Measurements from ENCODE around the gene KIF2A. TPM values are rescaled to one million over a fixed set of nuclear protein-coding genes. Genes with fewer than 3 reads are reported as not detected.

The KIF2A gene
- total RNA-seq, 3 donors from 2014 or later, result 50.8 to 57.4 (median 51.7) TPM

- TF ChIP-seq POLR2A (IDR thresholded peaks at IDR 0.05) (no peak), CTCF (IDR thresholded peaks at IDR 0.05) (no peak), POLR2AphosphoS5 (IDR thresholded peaks at IDR 0.05) (no peak)
- Histone ChIP-seq H3K9me3 (no peaks in the 10 kb centered on the region), H3K36me3 (no peaks in the 10 kb centered on the region), H3K4me3 (no peak overlapping the region), H3K27ac (no peak overlapping the region), H3K4me1 (no peaks in the 10 kb centered on the region), H3K27me3 (no peaks in the 10 kb centered on the region)
- DNase-seq (ENCODE audit: low spot score in 2 of 2), result no peak
- intact Hi-C loops (cut with DNase I; ENCODE audit: low total_unique reads), result no loop called here
Observed at GRCh38 chr5:62333250-62333794, 27.3 kb downstream of the KIF2A start.

- Histone ChIP-seq H3K27me3 (no peaks in the 10 kb centered on the region), H3K9me3 (no peaks in the 10 kb centered on the region), H3K27ac (no peak overlapping the region), H3K4me3 (no peak overlapping the region), H3K36me3 (no peaks in the 10 kb centered on the region), H3K4me1 (no peaks in the 10 kb centered on the region)
- DNase-seq (ENCODE audit: low spot score in 2 of 2), result no peak
- intact Hi-C loops (cut with DNase I; ENCODE audit: low total_unique reads), result no loop called here
- no peak for TF ChIP-seq POLR2A (IDR thresholded peaks at IDR 0.05)
- TF ChIP-seq POLR2AphosphoS5 (IDR thresholded peaks at IDR 0.05), result no peak
- no peak for TF ChIP-seq CTCF (IDR thresholded peaks at IDR 0.05)
Observed at GRCh38 chr5:62334082-62334481, 28.1 kb downstream of the KIF2A start.

- H3K27me3 ChIP-seq, result no peaks in the 10 kb centered on the region
- TF ChIP-seq POLR2AphosphoS5 (IDR thresholded peaks at IDR 0.05) (no peak), POLR2A (IDR thresholded peaks at IDR 0.05) (no peak), CTCF (IDR thresholded peaks at IDR 0.05) (no peak)
- DNase-seq (ENCODE audit: low spot score in 2 of 2), result no peak
- intact Hi-C loops (cut with DNase I; ENCODE audit: low total_unique reads), result no loop called here
- no peak overlapping the region for H3K27ac ChIP-seq
- H3K4me1 ChIP-seq, result no peaks in the 10 kb centered on the region
- no peaks in the 10 kb centered on the region for H3K36me3 ChIP-seq
- no peaks in the 10 kb centered on the region for H3K9me3 ChIP-seq
- no peak overlapping the region for H3K4me3 ChIP-seq
Observed at GRCh38 chr5:62340392-62340791, 34.4 kb downstream of the KIF2A start.

- no peak for TF ChIP-seq POLR2A (IDR thresholded peaks at IDR 0.05)
- TF ChIP-seq POLR2AphosphoS5 (IDR thresholded peaks at IDR 0.05), result no peak
- no peak for TF ChIP-seq CTCF (IDR thresholded peaks at IDR 0.05)
- no peaks in the 10 kb centered on the region for H3K9me3 ChIP-seq
- H3K27ac ChIP-seq, result no peak overlapping the region
- intact Hi-C loops (cut with DNase I; ENCODE audit: low total_unique reads), result no loop called here
- no peak overlapping the region for H3K4me3 ChIP-seq
- no peaks in the 10 kb centered on the region for H3K36me3 ChIP-seq
- DNase-seq (ENCODE audit: low spot score in 2 of 2), result no peak
- no peaks in the 10 kb centered on the region for H3K27me3 ChIP-seq
- no peaks in the 10 kb centered on the region for H3K4me1 ChIP-seq
Observed at GRCh38 chr5:62340979-62341378, 35.0 kb downstream of the KIF2A start.

- TF ChIP-seq CTCF (IDR thresholded peaks at IDR 0.05), result no peak
- no peak for TF ChIP-seq POLR2A (IDR thresholded peaks at IDR 0.05)
- no peak for TF ChIP-seq POLR2AphosphoS5 (IDR thresholded peaks at IDR 0.05)
- intact Hi-C loops (cut with DNase I; ENCODE audit: low total_unique reads), result no loop called here
Observed at GRCh38 chr5:62341783-62342475, 35.9 kb downstream of the KIF2A start.

More at GRCh38 chr5:62341783-62342475, 35.9 kb downstream of the KIF2A start:
- no peak overlapping the region for H3K4me3 ChIP-seq
- no peak for DNase-seq (ENCODE audit: low spot score in 2 of 2)
- H3K27me3 ChIP-seq, result no peaks in the 10 kb centered on the region
- no peaks in the 10 kb centered on the region for H3K9me3 ChIP-seq
- H3K4me1 ChIP-seq, result no peaks in the 10 kb centered on the region
- no peak overlapping the region for H3K27ac ChIP-seq
- H3K36me3 ChIP-seq, result no peaks in the 10 kb centered on the region

Data from breast epithelium (tissue), 4 donors.